CD8-positive, alpha-beta memory T cell (primary cell): ENCODE data around the gene HS6ST1. TPM values are rescaled to one million over a fixed set of nuclear protein-coding genes. Genes with fewer than 3 reads are reported as not detected.

Experiments
- CTCF ChIA-PET: fragments of 350-600 bp; sonication (Branson Sonifier 250); formaldehyde crosslinking; loops from one replicate; lab custom pipeline; 2021; ENCODE audit warnings: antibody characterized with exemption; lab: Charles Lee
- POLR2A ChIA-PET: fragments of 350-600 bp; sonication (Branson Sonifier 250); formaldehyde crosslinking; loops from one replicate; lab custom pipeline; 2021; ENCODE audit warnings: antibody characterized with exemption; lab: Charles Lee
- DNase-seq, 5 donors: peaks; one replicate each; pipeline versions ENCODE4 v3.0.0 to v3.0.0-alpha.2; 2020 to 2022; ENCODE audit warnings: mixed read lengths in 1 of 5
- H3K27ac ChIP-seq: one replicate; pipeline ENCODE4 v1.7.0; 2013; ENCODE audit warnings: low read depth, mild to moderate bottlenecking, low read length, moderate library complexity
- H3K27me3 ChIP-seq: 2 replicates; pipeline ENCODE4 v1.7.0; 2013; ENCODE audit warnings: low read length, mild to moderate bottlenecking; ENCODE audit not compliant: insufficient read depth, poor library complexity, severe bottlenecking
- H3K36me3 ChIP-seq: 2 replicates; pipeline ENCODE4 v1.7.0; 2013; ENCODE audit warnings: mild to moderate bottlenecking, low read length, moderate library complexity; ENCODE audit not compliant: insufficient read depth
- H3K4me1 ChIP-seq: 2 replicates; pipeline ENCODE4 v1.7.0; 2013; ENCODE audit warnings: mild to moderate bottlenecking, low read length, moderate library complexity; ENCODE audit not compliant: insufficient read depth
- H3K4me3 ChIP-seq: 2 replicates; pipeline ENCODE4 v1.7.0; 2013; ENCODE audit warnings: mild to moderate bottlenecking, low read length
- H3K9me3 ChIP-seq: 2 replicates; pipeline ENCODE4 v1.7.0; 2013; ENCODE audit warnings: mild to moderate bottlenecking, low read length
- H3K27ac Mint-ChIP-seq, 8 donors: one replicate each; pipeline ENCODE4 v1.8.0; 2020 to 2021; ENCODE audit warnings: mixed read lengths in 8 of 8, mild to moderate bottlenecking in 6 of 8, inconsistent platforms in 3 of 8, moderate library complexity in 3 of 8
- H3K27me3 Mint-ChIP-seq, 2 donors: one replicate each; pipeline ENCODE4 v1.8.0; 2020 to 2021; ENCODE audit warnings: mixed read lengths in 2 of 2, mild to moderate bottlenecking in 1 of 2, moderate library complexity in 1 of 2
- H3K36me3 Mint-ChIP-seq, 3 donors: one replicate each; pipeline ENCODE4 v1.8.0; 2020 to 2021; ENCODE audit warnings: mixed read lengths in 3 of 3, inconsistent platforms in 1 of 3, mild to moderate bottlenecking in 1 of 3
- H3K4me1 Mint-ChIP-seq, 3 donors: one replicate each; pipeline ENCODE4 v1.8.0; 2020 to 2021; ENCODE audit warnings: mixed read lengths in 3 of 3, inconsistent platforms in 1 of 3, mild to moderate bottlenecking in 1 of 3
- H3K4me3 Mint-ChIP-seq, 7 donors: one replicate each; pipeline ENCODE4 v1.8.0; 2020 to 2021; ENCODE audit warnings: mixed read lengths in 7 of 7, mild to moderate bottlenecking in 6 of 7, moderate library complexity in 4 of 7, inconsistent platforms in 2 of 7
- H3K9me3 Mint-ChIP-seq, 5 donors: one replicate each; pipeline ENCODE4 v1.8.0; 2020 to 2022; ENCODE audit warnings: mixed read lengths in 5 of 5, mild to moderate bottlenecking in 3 of 5, moderate library complexity in 2 of 5, inconsistent platforms in 1 of 5
- polyA plus RNA-seq: library from polyadenylated mRNA; unstranded; fragments of 300-500 nt; fragmentation: Illumina TruSeq; gene quantifications from one replicate; pipeline ENCODE4 v1.2.3, GENCODE V29; 2021
- total RNA-seq, 2 experiments: library from RNA; stranded (reverse); gene quantifications; one replicate each; pipeline ENCODE4 v1.2.3, GENCODE V29; 2021

The HS6ST1 gene
- total and polyA plus RNA-seq, 3 experiments from 2014 or later, result 4.6 to 18.2 (median 18.0) TPM

DNA sequence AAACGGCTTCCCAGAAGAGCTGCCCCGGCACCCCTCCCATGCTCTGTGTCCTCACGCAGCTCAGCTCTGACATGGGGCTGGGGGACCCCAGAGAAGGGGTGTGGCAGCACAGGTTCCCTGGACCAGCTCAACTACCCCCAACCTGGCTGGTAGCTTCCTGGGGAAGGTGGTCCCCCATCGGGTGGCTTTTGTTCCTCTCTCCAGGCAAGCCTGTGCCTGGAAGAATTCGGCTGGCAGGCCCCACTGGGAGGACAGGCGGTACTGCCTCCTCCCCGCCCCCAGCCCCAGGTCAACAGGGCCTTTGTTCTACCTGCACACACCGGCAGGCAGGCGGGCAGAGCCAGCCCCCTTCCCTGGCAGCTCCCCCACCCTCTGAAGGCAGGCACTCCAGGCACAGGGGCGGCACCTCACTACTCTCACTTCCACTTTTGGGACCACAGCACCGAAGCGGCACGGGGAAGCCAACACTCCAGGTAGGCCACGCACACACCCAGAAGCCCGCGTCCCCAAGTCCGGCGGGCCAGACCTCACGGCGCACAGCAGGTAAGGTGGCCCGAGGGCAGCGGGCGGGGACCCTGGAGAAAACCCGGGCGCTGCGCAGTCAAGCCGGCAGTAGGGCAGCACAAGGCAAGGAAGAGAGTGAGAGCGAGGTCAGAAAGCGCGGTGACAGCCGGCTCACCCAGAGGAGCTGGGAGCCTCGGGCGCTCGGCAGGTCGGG, 1.3 kb downstream of the HS6ST1 start:
- Mint-ChIP-seq H3K27ac (peak overlapping the region in 4 of 8 donors; percentile 11 to 56 (median 36)), H3K36me3 (peaks cover 0 to 2% (median 0%) of the 10 kb centered on the region in 3 donors), H3K4me3 (peak overlapping the region; percentile 78 to 92 (median 82)), H3K4me1 (peaks cover 37 to 58% (median 39%) of the 10 kb centered on the region in 3 donors), H3K9me3 (no peaks in the 10 kb centered on the region), H3K27me3 (peaks cover 0 to 5% of the 10 kb centered on the region in 2 donors)
- Histone ChIP-seq H3K27ac (no peak overlapping the region), H3K4me3 (peak overlapping the region; percentile 51), H3K9me3 (no peaks in the 10 kb centered on the region), H3K27me3 (no peaks in the 10 kb centered on the region), H3K36me3 (no peaks in the 10 kb centered on the region), H3K4me1 (peaks cover 27% of the 10 kb centered on the region)
- CTCF ChIA-PET, result interaction anchor here (1.0 to 1.4 kb wide), 2 partner anchors 41 to 83 kb away, joined by 3 read pairs; no protein-coding TSS in a partner anchor
- POLR2A ChIA-PET, result no interaction called here
- DNase-seq, result peak in 4 of 5 donors; percentile 1 to 52 (median 22)

DNA sequence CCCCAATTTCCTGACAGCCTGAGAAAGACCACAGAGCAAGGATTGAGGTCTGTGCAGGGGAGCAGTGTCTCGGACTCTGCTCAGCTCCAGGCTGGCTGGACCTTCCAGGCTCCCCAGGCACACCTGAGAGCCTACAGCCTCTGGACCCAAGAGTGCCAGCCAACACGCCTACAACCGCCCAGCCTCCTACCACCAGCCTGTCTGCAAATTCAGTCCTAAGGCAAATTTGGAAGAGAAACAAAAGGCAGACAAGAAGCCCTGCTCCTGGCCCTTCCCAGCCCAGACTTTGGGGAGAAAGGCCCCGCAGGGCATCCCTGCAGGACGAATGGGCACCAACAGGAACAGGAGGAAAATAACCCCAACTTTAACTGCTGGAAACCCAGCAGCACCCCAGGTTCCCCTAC, 1.9 kb downstream of the HS6ST1 start:
- peak overlapping the region in 1 of 8 donors; percentile 47 for H3K27ac Mint-ChIP-seq
- no peaks in the 10 kb centered on the region for H3K9me3 Mint-ChIP-seq
- Histone ChIP-seq H3K9me3 (no peaks in the 10 kb centered on the region), H3K27me3 (no peaks in the 10 kb centered on the region), H3K27ac (no peak overlapping the region), H3K4me3 (peak overlapping the region; percentile 51), H3K36me3 (no peaks in the 10 kb centered on the region), H3K4me1 (peaks cover 27% of the 10 kb centered on the region)
- peaks cover 37 to 58% (median 41%) of the 10 kb centered on the region in 3 donors for H3K4me1 Mint-ChIP-seq
- ChIA-PET POLR2A (no interaction called here), CTCF (interaction anchor here (1.4 kb wide), 1 partner anchor 40 kb away, joined by 3 read pairs; no protein-coding TSS in a partner anchor)
- peak overlapping the region; percentile 78 to 92 (median 82) for H3K4me3 Mint-ChIP-seq
- H3K36me3 Mint-ChIP-seq, result peaks cover 0 to 2% (median 0%) of the 10 kb centered on the region in 3 donors
- peak in 2 of 5 donors; percentile 1 to 12 for DNase-seq
- H3K27me3 Mint-ChIP-seq, result peaks cover 0 to 5% of the 10 kb centered on the region in 2 donors

DNA sequence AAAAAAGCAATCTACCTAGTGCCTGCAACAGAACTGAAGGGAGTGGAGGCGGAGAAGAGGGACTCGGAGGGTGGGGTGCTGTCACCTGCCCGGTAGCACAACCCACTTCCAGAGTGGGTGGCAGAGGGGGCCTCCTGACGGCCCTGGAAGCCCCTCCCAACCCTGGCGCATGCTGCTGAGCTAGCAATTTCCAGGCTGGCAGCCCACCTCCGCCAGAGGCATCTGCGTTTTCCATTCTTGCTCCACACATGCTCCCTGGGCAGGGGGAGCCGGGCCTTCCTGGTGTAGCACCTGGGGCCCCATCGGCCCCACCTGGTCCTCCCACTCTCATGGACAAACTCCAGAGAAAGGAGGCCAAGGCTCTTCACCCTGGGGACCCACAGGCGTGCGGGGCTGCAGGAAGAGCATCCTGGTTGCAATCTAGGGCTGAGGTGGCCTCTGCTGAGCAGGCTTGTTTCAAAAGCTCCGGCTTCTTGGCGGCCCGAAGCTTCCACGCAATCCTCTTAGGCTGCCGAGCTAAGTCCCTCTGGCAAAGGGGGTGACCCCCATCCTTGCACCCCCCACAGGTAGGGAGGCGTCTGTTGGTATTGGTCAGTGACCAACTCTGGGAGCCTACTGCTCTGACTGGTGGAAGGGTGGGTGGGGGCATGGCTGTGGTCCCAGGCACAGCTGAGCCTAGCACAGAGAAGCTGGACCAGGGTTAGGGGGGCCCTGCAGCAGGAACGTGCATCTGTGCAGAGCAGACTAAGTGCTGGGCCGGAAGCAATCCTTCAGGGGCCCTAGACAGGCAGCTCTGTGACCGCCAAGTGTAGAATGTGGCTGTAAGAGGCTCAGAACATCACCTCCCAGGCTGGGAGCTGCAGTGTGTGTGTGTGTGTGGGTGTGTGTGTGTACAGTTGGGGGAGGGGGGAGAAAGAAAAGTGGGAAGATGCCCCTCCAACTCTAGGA, 2.6 kb downstream of the HS6ST1 start:
- H3K27ac ChIP-seq, result no peak overlapping the region
- no peaks in the 10 kb centered on the region for H3K9me3 ChIP-seq
- POLR2A ChIA-PET, result no interaction called here
- H3K27me3 ChIP-seq, result no peaks in the 10 kb centered on the region
- no peaks in the 10 kb centered on the region for H3K36me3 ChIP-seq
- Mint-ChIP-seq H3K9me3 (no peaks in the 10 kb centered on the region), H3K27ac (peak overlapping the region in 3 of 8 donors; percentile 47 to 91 (median 68)), H3K4me1 (peaks cover 30 to 52% (median 34%) of the 10 kb centered on the region in 3 donors), H3K4me3 (peak overlapping the region; percentile 78 to 92 (median 82)), H3K36me3 (peaks cover 0 to 2% (median 0%) of the 10 kb centered on the region in 3 donors), H3K27me3 (peaks cover 0 to 2% of the 10 kb centered on the region in 2 donors)
- H3K4me3 ChIP-seq, result peak overlapping the region; percentile 51
- H3K4me1 ChIP-seq, result peaks cover 21% of the 10 kb centered on the region
- DNase-seq, result peak in 2 of 5 donors; percentile 1 to 41
- CTCF ChIA-PET, result interaction anchor here (1.4 kb wide), 1 partner anchor 39 kb away, joined by 3 read pairs; no protein-coding TSS in a partner anchor

DNA sequence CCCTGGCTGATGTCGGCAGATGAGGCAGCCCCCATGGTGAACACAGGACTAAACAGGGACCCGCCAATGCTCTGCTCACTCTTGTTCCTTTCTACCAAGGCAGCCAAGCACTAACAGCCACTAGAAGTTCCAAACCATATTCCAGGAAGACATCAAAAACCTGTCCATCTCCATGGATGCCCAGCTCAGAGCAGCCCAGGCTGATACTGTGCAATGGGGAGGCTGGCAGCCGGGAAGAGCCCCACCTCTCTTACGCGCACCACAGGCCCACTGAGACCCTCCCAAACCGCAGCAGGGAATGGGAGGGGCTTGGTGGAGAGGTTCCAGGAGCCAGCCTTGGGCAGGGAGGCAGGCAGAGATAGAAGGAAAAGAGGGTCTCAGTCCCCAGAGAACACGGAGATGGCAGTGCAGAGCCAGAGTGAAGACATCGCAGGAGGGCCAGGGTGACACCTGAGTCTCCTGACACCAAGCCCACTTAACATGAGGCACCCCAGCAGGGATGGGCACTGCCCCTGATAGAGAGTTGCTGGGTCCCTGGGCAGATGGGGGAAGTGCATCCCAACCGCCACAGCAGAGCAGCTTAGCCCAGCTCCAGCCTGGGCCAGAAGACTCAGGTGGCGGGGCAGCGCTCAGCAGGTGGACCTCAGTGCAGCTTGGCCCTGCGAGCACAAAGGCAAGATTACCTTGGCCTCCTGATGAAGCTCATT, 3.4 kb downstream of the HS6ST1 start:
- Mint-ChIP-seq H3K36me3 (peaks cover 0 to 2% (median 0%) of the 10 kb centered on the region in 3 donors), H3K27me3 (peaks cover 0 to 2% of the 10 kb centered on the region in 2 donors), H3K4me3 (peak overlapping the region in 6 of 7 donors; percentile 33 to 85 (median 60)), H3K9me3 (no peaks in the 10 kb centered on the region), H3K27ac (peak overlapping the region in 1 of 8 donors; percentile 68), H3K4me1 (peaks cover 26 to 50% (median 36%) of the 10 kb centered on the region in 3 donors)
- ChIA-PET POLR2A (no interaction called here), CTCF (no interaction called here)
- Histone ChIP-seq H3K9me3 (no peaks in the 10 kb centered on the region), H3K36me3 (no peaks in the 10 kb centered on the region), H3K27me3 (no peaks in the 10 kb centered on the region), H3K4me3 (no peak overlapping the region), H3K4me1 (peaks cover 18% of the 10 kb centered on the region), H3K27ac (no peak overlapping the region)
- DNase-seq, result peak in 2 of 5 donors; percentile 0 to 30

DNA sequence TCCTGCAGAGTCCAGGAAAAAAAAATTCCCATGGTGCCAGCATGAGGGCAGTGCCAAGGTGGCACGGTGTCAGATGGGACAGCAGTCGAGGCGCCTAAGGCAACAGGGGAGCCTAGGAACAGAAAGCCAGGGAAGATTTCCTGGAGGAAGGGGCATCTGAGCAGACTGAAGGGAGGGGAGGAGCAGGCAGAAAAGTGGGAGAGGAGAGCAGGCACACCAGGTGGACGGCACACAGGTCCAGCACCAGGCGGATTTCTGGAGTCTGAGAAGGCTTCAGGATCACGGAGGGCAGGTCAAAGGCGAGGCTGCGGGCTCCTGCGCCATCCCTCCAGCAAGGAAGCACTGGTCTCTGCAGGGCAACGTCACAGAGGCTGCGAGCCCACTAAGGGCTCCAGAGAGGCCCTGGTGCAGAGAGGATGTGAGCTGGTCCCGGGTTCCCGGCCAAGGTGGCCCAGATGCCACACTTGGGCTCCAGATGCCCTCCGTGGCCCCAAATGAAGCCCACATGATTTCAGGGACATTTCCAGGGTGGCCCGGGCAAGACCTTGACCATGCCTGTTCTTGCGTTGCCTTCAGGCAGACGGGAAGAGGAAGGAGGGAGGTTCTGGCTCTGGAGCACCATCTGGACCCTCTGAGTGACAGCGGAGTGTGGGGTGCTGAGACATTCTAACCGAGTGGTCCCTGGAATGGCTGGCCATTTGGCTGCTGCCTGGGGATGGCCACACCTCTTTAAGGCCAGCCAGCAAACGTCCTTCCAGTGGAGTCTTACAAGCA, 4.1 kb downstream of the HS6ST1 start:
- Histone ChIP-seq H3K4me1 (peaks cover 18% of the 10 kb centered on the region), H3K36me3 (no peaks in the 10 kb centered on the region), H3K27me3 (no peaks in the 10 kb centered on the region), H3K27ac (no peak overlapping the region), H3K4me3 (no peak overlapping the region), H3K9me3 (no peaks in the 10 kb centered on the region)
- H3K4me3 Mint-ChIP-seq, result peak overlapping the region in 5 of 7 donors; percentile 35 to 85 (median 60)
- peak overlapping the region in 1 of 8 donors; percentile 5 for H3K27ac Mint-ChIP-seq
- H3K9me3 Mint-ChIP-seq, result no peaks in the 10 kb centered on the region
- CTCF ChIA-PET, result no interaction called here
- DNase-seq, result peak in 1 of 5 donors; percentile 34
- H3K4me1 Mint-ChIP-seq, result peaks cover 26 to 49% (median 36%) of the 10 kb centered on the region in 3 donors
- H3K36me3 Mint-ChIP-seq, result peaks cover 0 to 2% (median 0%) of the 10 kb centered on the region in 3 donors
- POLR2A ChIA-PET, result no interaction called here
- H3K27me3 Mint-ChIP-seq, result peaks cover 0 to 2% of the 10 kb centered on the region in 2 donors

DNA sequence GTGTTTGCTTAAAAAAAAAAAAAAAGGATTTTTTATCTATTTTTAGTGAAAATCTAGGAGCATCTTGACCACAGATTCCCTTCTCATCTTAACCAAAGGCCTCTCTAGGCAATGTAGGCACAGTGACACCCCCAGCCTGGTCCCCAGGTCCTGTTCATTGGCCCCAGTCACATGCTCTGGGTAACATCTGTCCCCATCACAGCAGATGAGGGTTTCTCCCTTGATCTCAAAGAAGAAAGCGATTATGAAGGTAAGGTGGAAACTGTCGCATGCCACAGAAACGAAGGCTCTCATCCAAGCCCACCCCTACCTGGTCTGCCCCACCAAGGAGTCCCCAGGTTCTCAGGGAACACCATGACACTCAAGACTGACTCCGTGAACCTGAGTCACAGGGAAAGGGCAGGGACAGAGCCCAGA, 4.7 kb downstream of the HS6ST1 start:
- peaks cover 26 to 49% (median 36%) of the 10 kb centered on the region in 3 donors for H3K4me1 Mint-ChIP-seq
- Histone ChIP-seq H3K27me3 (no peaks in the 10 kb centered on the region), H3K27ac (no peak overlapping the region), H3K4me1 (peaks cover 13% of the 10 kb centered on the region), H3K4me3 (no peak overlapping the region), H3K36me3 (no peaks in the 10 kb centered on the region), H3K9me3 (no peaks in the 10 kb centered on the region)
- H3K4me3 Mint-ChIP-seq, result peak overlapping the region in 4 of 7 donors; percentile 9 to 54 (median 36)
- H3K9me3 Mint-ChIP-seq, result no peaks in the 10 kb centered on the region
- ChIA-PET CTCF (no interaction called here), POLR2A (no interaction called here)
- H3K36me3 Mint-ChIP-seq, result peaks cover 0 to 2% (median 0%) of the 10 kb centered on the region in 3 donors
- H3K27me3 Mint-ChIP-seq, result peaks cover 0 to 2% of the 10 kb centered on the region in 2 donors
- no peak overlapping the region for H3K27ac Mint-ChIP-seq
- DNase-seq, result no peak
